Mucosa of descending colon (tissue), 3 donors: ENCODE results near the gene LHX3. TPM values are rescaled to one million over a fixed set of nuclear protein-coding genes. Genes with fewer than 3 reads are reported as not detected.

ENCODE experiments used
- ATAC-seq: fragments of 200-7000 bp; cut with Tn5 transposase; one replicate; pipeline ENCODE4 v1.9.1; 2020; ENCODE audit warnings: mild to moderate bottlenecking, moderate library complexity
- DNase-seq, 3 donors: peaks; one replicate each; pipeline ENCODE4 v3.0.0-alpha.2; 2020
- H3K36me3 ChIP-seq: fragments of 200-600 bp; one replicate; pipeline ENCODE4 v1.8.0; 2021; ENCODE audit warnings: low read depth, mild to moderate bottlenecking
- H3K4me1 ChIP-seq: fragments of 200-600 bp; one replicate; pipeline ENCODE4 v1.8.0; 2021; ENCODE audit warnings: low read depth, mild to moderate bottlenecking
- H3K4me3 ChIP-seq: fragments of 200-600 bp; one replicate; pipeline ENCODE4 v1.8.0; 2021; ENCODE audit warnings: mild to moderate bottlenecking
- H3K9me3 ChIP-seq: fragments of 200-600 bp; one replicate; pipeline ENCODE4 v1.8.0; 2021; ENCODE audit warnings: mild to moderate bottlenecking
- CTCF ChIP-seq: fragments of 200-600 bp; IDR thresholded peaks from one replicate; pipeline ENCODE4 v1.8.0; 2022; ENCODE audit warnings: antibody characterized with exemption, mild to moderate bottlenecking
- intact Hi-C, 2 donors: fragments of 100-400 bp; cut with DNase I in 1 of 2; cut with micrococcal nuclease in 1 of 2; formaldehyde crosslinking; loops; one replicate each; pipeline versions ENCODE4 v1.11.0 to v1.11.1; 2022; cut with DNase I, micrococcal nuclease
- total RNA-seq, 3 donors: library from RNA; stranded (reverse); fragmentation: NEBNext Ultra II Directional in 2 of 3; extraction: Animal tissue kit (Norgen Biotek cat#: 25700) in 2 of 3; gene quantifications; one replicate each; pipeline versions ENCODE4 v1.2.1 to v1.2.4, GENCODE V29; 2021 to 2023
- donor health status: DM: no; HTN: no; CAD: no; lungs with moderate emphysema.
- donor health status: DM: no; HTN: no; CAD: no.
- donor health status: DM: no; HTN: yes; CAD: no.

The LHX3 gene
- total RNA-seq, 3 donors from 2014 or later = not detected

GRCh38 chr9:136201174-136201573, 3.8 kb downstream of the LHX3 start:
- H3K4me3 ChIP-seq = no peak overlapping the region
- no peaks in the 10 kb centered on the region for H3K4me1 ChIP-seq
- H3K9me3 ChIP-seq = no peaks in the 10 kb centered on the region
- ATAC-seq (no peak), DNase-seq (no peak)
- TF ChIP-seq CTCF = no peak
- intact Hi-C loops = no loop called here
- no peaks in the 10 kb centered on the region for H3K36me3 ChIP-seq

GRCh38 chr9:136200424-136200823, 4.5 kb downstream of the LHX3 start:
- Histone ChIP-seq H3K9me3 (no peaks in the 10 kb centered on the region), H3K4me1 (no peaks in the 10 kb centered on the region), H3K4me3 (no peak overlapping the region), H3K36me3 (no peaks in the 10 kb centered on the region)
- TF ChIP-seq CTCF = no peak
- no peak for DNase-seq
- intact Hi-C loops = no loop called here
- ATAC-seq = no peak

GRCh38 chr9:136199391-136200288, 5.3 kb downstream of the LHX3 start:
- Histone ChIP-seq H3K4me1 (no peaks in the 10 kb centered on the region), H3K36me3 (no peaks in the 10 kb centered on the region), H3K9me3 (no peaks in the 10 kb centered on the region), H3K4me3 (no peak overlapping the region)
- TF ChIP-seq CTCF = no peak
- DNase-seq (no peak), ATAC-seq (no peak)
- intact Hi-C loops = no loop called here

GRCh38 chr9:136198605-136199083, 6.3 kb downstream of the LHX3 start:
- intact Hi-C loops = no loop called here
- ATAC-seq (no peak), DNase-seq (no peak)
- Histone ChIP-seq H3K4me3 (no peak overlapping the region), H3K9me3 (no peaks in the 10 kb centered on the region), H3K36me3 (no peaks in the 10 kb centered on the region), H3K4me1 (no peaks in the 10 kb centered on the region)
- TF ChIP-seq CTCF = no peak

GRCh38 chr9:136197930-136198604, 6.9 kb downstream of the LHX3 start:
- H3K4me1 ChIP-seq = no peaks in the 10 kb centered on the region
- intact Hi-C loops = no loop called here
- no peaks in the 10 kb centered on the region for H3K9me3 ChIP-seq
- TF ChIP-seq CTCF = no peak
- DNase-seq (no peak), ATAC-seq (no peak)
- no peak overlapping the region for H3K4me3 ChIP-seq
- no peaks in the 10 kb centered on the region for H3K36me3 ChIP-seq
